Fibroblast of lung (primary cell): ENCODE data around the gene RASA3. TPM values are rescaled to one million over a fixed set of nuclear protein-coding genes. Genes with fewer than 3 reads are reported as not detected.

ENCODE experiments used
- DNase-seq, 2 donors: peaks; one replicate each; pipeline versions ENCODE4 v3.0.0 to v3.0.0-alpha.2; 2010; ENCODE audit warnings: low read depth in 2 of 2
- H2AFZ ChIP-seq: 2 replicates; pipeline ENCODE4 v1.5.1; 2012; ENCODE audit warnings: low read length, control low read depth, inconsistent platforms
- H3K27ac ChIP-seq: 2 replicates; pipeline ENCODE4 v1.5.1; 2011; ENCODE audit warnings: low read length, control low read depth; ENCODE audit not compliant: insufficient read depth
- H3K27me3 ChIP-seq: 2 replicates; pipeline ENCODE4 v1.5.1; 2011; ENCODE audit warnings: mild to moderate bottlenecking, low read length; ENCODE audit not compliant: control insufficient read depth, insufficient read depth
- H3K36me3 ChIP-seq: 2 replicates; pipeline ENCODE4 v1.5.1; 2011; ENCODE audit warnings: low read length; ENCODE audit not compliant: control insufficient read depth, insufficient read depth
- H3K4me1 ChIP-seq: 2 replicates; pipeline ENCODE4 v1.5.1; 2011; ENCODE audit warnings: low read length; ENCODE audit not compliant: control insufficient read depth, insufficient read depth; ENCODE audit errors: extremely low read depth
- H3K4me2 ChIP-seq: 2 replicates; pipeline ENCODE4 v1.5.1; 2011; ENCODE audit warnings: low read length, control low read depth; ENCODE audit not compliant: insufficient read depth; ENCODE audit errors: extremely low read depth
- H3K4me3 ChIP-seq, 4 experiments: fragments of 200-600 bp in 1 of 4; sonication (generic) in 1 of 4; replicated peaks in 1 of 4; 2 replicates each; pipeline ENCODE4 v1.5.1; 2011 to 2016; ENCODE audit warnings: low read length in 4 of 4, low read depth in 3 of 4, mild to moderate bottlenecking in 3 of 4, control low read depth in 2 of 4, inconsistent platforms in 1 of 4, mixed read lengths in 1 of 4; ENCODE audit not compliant: insufficient read depth in 1 of 4; ENCODE audit errors: control extremely low read depth in 1 of 4
- H3K79me2 ChIP-seq: 2 replicates; pipeline ENCODE4 v1.5.1; 2012; ENCODE audit warnings: mild to moderate bottlenecking, low read length, inconsistent platforms; ENCODE audit not compliant: control insufficient read depth, insufficient read depth
- H3K9ac ChIP-seq: 2 replicates; pipeline ENCODE4 v1.5.1; 2011; ENCODE audit warnings: mild to moderate bottlenecking, low read length, control low read depth; ENCODE audit not compliant: insufficient read depth
- H3K9me3 ChIP-seq: 2 replicates; pipeline ENCODE4 v1.5.1; 2012; ENCODE audit warnings: low read depth, low read length; ENCODE audit not compliant: control insufficient read depth, insufficient read depth
- H4K20me1 ChIP-seq: 2 replicates; pipeline ENCODE4 v1.5.1; 2011; ENCODE audit warnings: low read length; ENCODE audit not compliant: control insufficient read depth, insufficient read depth; ENCODE audit errors: extremely low read depth
- EZH2 ChIP-seq: IDR thresholded peaks from 2 replicates; pipeline ENCODE4 v1.5.1; 2012; ENCODE audit warnings: low read length, control low read depth, mild to moderate bottlenecking; ENCODE audit errors: missing control alignments
- polyA plus RNA-seq, 2 donors: library from polyadenylated mRNA; depleted of rRNA in 1 of 2; stranded (reverse) in 1 of 2; unstranded in 1 of 2; fragments of >200 nt; gene quantifications; 2 replicates each; pipeline ENCODE4 v1.2.1, GENCODE V29; 2011 to 2012; ENCODE audit warnings: missing spikeins in 1 of 2
- total RNA-seq: library from RNA; depleted of rRNA; stranded (reverse); fragments of >200 nt; gene quantifications from 2 replicates; pipeline ENCODE4 v1.2.1, GENCODE V29; 2014
- TF ChIP-seq, protein P1 (sequence below), 2 donors: IDR thresholded peaks in 1 of 2; conservative IDR thresholded peaks in 1 of 2; 1 replicate in 1 of 2; 2 replicates in 1 of 2; pipeline ENCODE4 v1.5.1; 2011 to 2012; ENCODE audit warnings: low read length in 2 of 2, control low read depth in 1 of 2, inconsistent platforms in 1 of 2, low read depth in 1 of 2, mild to moderate bottlenecking in 1 of 2

Gene RASA3
- total and polyA plus RNA-seq, 2 donors (not counting 1 experiment from before 2014, with no cell fraction given), result 26.6 to 31.1 TPM

- H3K4me1 ChIP-seq, result no peaks in the 10 kb centered on the region
- H3K79me2 ChIP-seq, result no peaks in the 10 kb centered on the region
- H3K9ac ChIP-seq, result no peak overlapping the region
- peaks cover 31% of the 10 kb centered on the region for H3K36me3 ChIP-seq
- H4K20me1 ChIP-seq, result no peaks in the 10 kb centered on the region
- H3K4me2 ChIP-seq, result no peak overlapping the region
- no peak overlapping the region for H2AFZ ChIP-seq
- no peaks in the 10 kb centered on the region for H3K27me3 ChIP-seq
- TF ChIP-seq, protein P1, sequence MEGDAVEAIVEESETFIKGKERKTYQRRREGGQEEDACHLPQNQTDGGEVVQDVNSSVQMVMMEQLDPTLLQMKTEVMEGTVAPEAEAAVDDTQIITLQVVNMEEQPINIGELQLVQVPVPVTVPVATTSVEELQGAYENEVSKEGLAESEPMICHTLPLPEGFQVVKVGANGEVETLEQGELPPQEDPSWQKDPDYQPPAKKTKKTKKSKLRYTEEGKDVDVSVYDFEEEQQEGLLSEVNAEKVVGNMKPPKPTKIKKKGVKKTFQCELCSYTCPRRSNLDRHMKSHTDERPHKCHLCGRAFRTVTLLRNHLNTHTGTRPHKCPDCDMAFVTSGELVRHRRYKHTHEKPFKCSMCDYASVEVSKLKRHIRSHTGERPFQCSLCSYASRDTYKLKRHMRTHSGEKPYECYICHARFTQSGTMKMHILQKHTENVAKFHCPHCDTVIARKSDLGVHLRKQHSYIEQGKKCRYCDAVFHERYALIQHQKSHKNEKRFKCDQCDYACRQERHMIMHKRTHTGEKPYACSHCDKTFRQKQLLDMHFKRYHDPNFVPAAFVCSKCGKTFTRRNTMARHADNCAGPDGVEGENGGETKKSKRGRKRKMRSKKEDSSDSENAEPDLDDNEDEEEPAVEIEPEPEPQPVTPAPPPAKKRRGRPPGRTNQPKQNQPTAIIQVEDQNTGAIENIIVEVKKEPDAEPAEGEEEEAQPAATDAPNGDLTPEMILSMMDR (conservative IDR thresholded peaks at IDR 0.05 in 1 of 2, IDR thresholded peaks at IDR 0.05 in 1 of 2; ENCODE audit: low read depth in 1 of 2, low read length in 2 of 2), result no peak
- no peak for TF ChIP-seq EZH2
- no peak for DNase-seq
- H3K27ac ChIP-seq, result no peak overlapping the region
- no peaks in the 10 kb centered on the region for H3K9me3 ChIP-seq
- no peak overlapping the region for H3K4me3 ChIP-seq
These were observed 140.0 kb downstream of the RASA3 start for GRCh38 chr13:113992276-113993005.

DNA sequence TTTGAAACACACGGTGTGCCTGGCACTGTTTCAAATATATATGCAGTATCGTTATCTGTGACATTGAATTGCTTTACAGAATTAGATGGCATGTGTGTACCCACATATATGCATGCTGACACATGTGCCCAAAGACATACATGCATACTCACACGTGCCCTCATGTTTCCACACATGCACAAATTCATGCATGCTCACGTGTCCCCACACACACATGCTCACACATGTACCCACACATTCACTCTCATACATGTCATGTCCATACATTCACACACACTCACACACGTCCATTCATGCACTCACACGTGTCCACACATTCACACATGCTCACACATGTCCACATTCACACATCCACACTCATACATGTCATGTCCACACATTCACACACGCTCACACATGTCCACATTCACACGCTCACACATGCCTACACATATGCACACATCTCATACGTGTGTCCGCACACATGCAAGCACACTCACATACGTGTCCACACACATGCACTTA is 140.7 kb downstream of the RASA3 start:
- Histone ChIP-seq H3K4me1 (no peaks in the 10 kb centered on the region), H3K36me3 (peaks cover 25% of the 10 kb centered on the region), H2AFZ (no peak overlapping the region), H3K4me3 (no peak overlapping the region), H3K27me3 (no peaks in the 10 kb centered on the region), H4K20me1 (no peaks in the 10 kb centered on the region), H3K4me2 (no peak overlapping the region), H3K79me2 (no peaks in the 10 kb centered on the region), H3K27ac (no peak overlapping the region), H3K9ac (no peak overlapping the region), H3K9me3 (no peaks in the 10 kb centered on the region)
- TF ChIP-seq EZH2, result no peak
- TF ChIP-seq, protein P1 (conservative IDR thresholded peaks at IDR 0.05 in 1 of 2, IDR thresholded peaks at IDR 0.05 in 1 of 2; ENCODE audit: low read depth in 1 of 2, low read length in 2 of 2), result no peak
- no peak for DNase-seq

DNA sequence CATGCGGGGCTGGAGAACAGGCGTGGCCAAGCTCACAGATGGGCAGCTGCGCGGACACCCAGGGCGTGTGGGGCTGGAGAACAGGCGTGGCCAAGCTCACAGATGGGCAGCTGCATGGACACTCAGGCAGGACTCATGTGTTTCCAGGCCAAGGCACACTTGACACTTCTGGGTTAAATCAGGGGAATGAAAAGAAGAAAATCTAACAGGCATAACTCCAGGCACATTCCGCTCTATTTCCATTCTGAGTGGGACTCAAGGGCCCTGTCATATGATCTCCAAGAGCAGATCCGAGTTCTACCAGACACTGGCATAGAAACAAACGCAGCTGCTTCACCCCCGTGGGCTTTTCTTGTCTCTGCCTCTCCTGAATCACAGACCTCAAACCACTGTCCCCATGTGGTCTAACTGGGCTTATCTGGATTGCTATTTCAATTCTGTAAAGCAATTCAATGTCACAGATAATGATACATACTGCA is 141.2 kb downstream of the RASA3 start:
- Histone ChIP-seq H3K9ac (no peak overlapping the region), H3K9me3 (no peaks in the 10 kb centered on the region), H3K79me2 (no peaks in the 10 kb centered on the region), H2AFZ (no peak overlapping the region), H3K27ac (no peak overlapping the region), H3K4me3 (no peak overlapping the region), H3K4me2 (no peak overlapping the region), H3K27me3 (no peaks in the 10 kb centered on the region), H4K20me1 (no peaks in the 10 kb centered on the region), H3K4me1 (no peaks in the 10 kb centered on the region), H3K36me3 (peaks cover 20% of the 10 kb centered on the region)
- no peak for DNase-seq
- no peak for TF ChIP-seq EZH2
- TF ChIP-seq, protein P1 (conservative IDR thresholded peaks at IDR 0.05 in 1 of 2, IDR thresholded peaks at IDR 0.05 in 1 of 2; ENCODE audit: low read depth in 1 of 2, low read length in 2 of 2), result no peak
